SK-N-SH (cell line): ENCODE data around the gene LDB2. TPM values are rescaled to one million over a fixed set of nuclear protein-coding genes. Genes with fewer than 3 reads are reported as not detected.

Experiments used
- CTCF ChIA-PET: fragments of 300-600, 350-600 bp; formaldehyde crosslinking; extraction: SDS; loops from one replicate; lab custom pipeline; 2021; lab: Yijun Ruan, JAX
- POLR2A ChIA-PET: fragments of 350-600 bp; sonication (Branson Sonifier 250); formaldehyde crosslinking; extraction: SDS; loops from one replicate; lab custom pipeline; 2020; ENCODE audit warnings: antibody characterized with exemption, inconsistent platforms; lab: Yijun Ruan, JAX
- DNase-seq: peaks from one replicate; pipeline ENCODE4 v3.0.0; 2012
- H2AFZ ChIP-seq: fragments of 200-600 bp; sonication (generic); 2 replicates; pipeline ENCODE4 v1.8.1; 2016; ENCODE audit warnings: antibody characterized with exemption, mild to moderate bottlenecking, low read depth
- H3F3A ChIP-seq: fragments of 200-600 bp; sonication (generic); replicated peaks from 2 replicates; pipeline ENCODE3; 2016; ENCODE audit warnings: antibody characterized with exemption, mild to moderate bottlenecking; ENCODE audit not compliant: insufficient read depth
- H3K27ac ChIP-seq, 2 experiments: fragments of 200-500 bp in 1 of 2; fragments of 200-600 bp in 1 of 2; sonication (Bioruptor generic) in 1 of 2; sonication (generic), shearing (Covaris generic) in 1 of 2; 2 replicates each; pipeline versions ENCODE4 v1.5.1 to v1.6.1; 2014 to 2016; ENCODE audit warnings: low read depth in 2 of 2, inconsistent platforms in 1 of 2, low read length in 1 of 2, mild to moderate bottlenecking in 1 of 2, mixed read lengths in 1 of 2
- H3K27me3 ChIP-seq: fragments of 200-600 bp; sonication (generic), shearing (Covaris generic); 2 replicates; pipeline ENCODE4 v1.6.1; 2016; ENCODE audit warnings: mixed run types; ENCODE audit not compliant: insufficient read depth
- H3K36me3 ChIP-seq, 2 experiments: fragments of 200-500 bp in 1 of 2; fragments of 200-600 bp in 1 of 2; sonication (Bioruptor generic) in 1 of 2; sonication (generic) in 1 of 2; replicated peaks in 1 of 2; 2 replicates each; pipeline versions ENCODE3 to v1.5.1; 2014 to 2016; ENCODE audit warnings: low read length in 1 of 2, mild to moderate bottlenecking in 1 of 2; ENCODE audit not compliant: insufficient read depth in 2 of 2, control insufficient read depth in 1 of 2
- H3K4me1 ChIP-seq, 2 experiments: fragments of 200-500 bp in 1 of 2; fragments of 200-600 bp in 1 of 2; sonication (Bioruptor generic) in 1 of 2; sonication (generic), shearing (Covaris generic) in 1 of 2; 2 replicates each; pipeline versions ENCODE4 v1.5.1 to v1.6.1; 2014 to 2016; ENCODE audit warnings: low read depth in 1 of 2, low read length in 1 of 2, mixed run types in 1 of 2; ENCODE audit not compliant: insufficient read depth in 2 of 2, control insufficient read depth in 1 of 2
- H3K4me2 ChIP-seq: fragments of 200-600 bp; sonication (generic), shearing (Covaris generic); 2 replicates; pipeline ENCODE4 v1.6.1; 2017; ENCODE audit warnings: mixed run types
- H3K4me3 ChIP-seq, 2 experiments: fragments of 200-500 bp in 1 of 2; fragments of 200-600 bp in 1 of 2; sonication (Bioruptor generic) in 1 of 2; sonication (generic), shearing (Covaris generic) in 1 of 2; 2 replicates each; pipeline versions ENCODE4 v1.5.1 to v1.8.1; 2014 to 2016; ENCODE audit warnings: low read depth in 2 of 2, inconsistent platforms in 1 of 2, low read length in 1 of 2, mild to moderate bottlenecking in 1 of 2, mixed read lengths in 1 of 2, moderate library complexity in 1 of 2
- H3K79me2 ChIP-seq: fragments of 200-600 bp; sonication (generic); 2 replicates; pipeline ENCODE4 v1.8.1; 2017; ENCODE audit warnings: mild to moderate bottlenecking; ENCODE audit not compliant: insufficient read depth
- H3K9ac ChIP-seq: fragments of 200-600 bp; sonication (generic); 2 replicates; pipeline ENCODE4 v1.6.1; 2017; ENCODE audit warnings: mixed run types
- H3K9me2 ChIP-seq: fragments of 200-600 bp; sonication (generic); 2 replicates; pipeline ENCODE4 v1.6.1; 2017; ENCODE audit warnings: mixed run types
- H3K9me3 ChIP-seq: fragments of 200-600 bp; sonication (generic); 2 replicates; pipeline ENCODE4 v1.6.1; 2017; ENCODE audit warnings: mixed run types, mild to moderate bottlenecking, moderate library complexity
- H4K20me1 ChIP-seq: fragments of 200-600 bp; sonication (generic); 2 replicates; pipeline ENCODE4 v1.6.1; 2017; ENCODE audit warnings: mild to moderate bottlenecking, mixed run types; ENCODE audit not compliant: insufficient read depth
- CHD2 ChIP-seq: fragments of 150-350 bp; IDR thresholded peaks from 2 replicates; pipeline ENCODE4 v1.6.1; 2018; ENCODE audit warnings: low read length; ENCODE audit not compliant: partially characterized antibody
- ELF1 ChIP-seq: IDR thresholded peaks from 2 replicates; pipeline ENCODE4 v1.4.0; 2012
- EZH2phosphoT487 ChIP-seq: fragments of 200-600 bp; sonication (generic); IDR thresholded peaks from 2 replicates; pipeline ENCODE4 v1.6.1; 2017; ENCODE audit warnings: low read depth, mixed run types, mild to moderate bottlenecking, antibody characterized with exemption, moderate library complexity, borderline replicate concordance
- FOSL2 ChIP-seq: IDR thresholded peaks from 2 replicates; pipeline ENCODE4 v1.4.0; 2012; ENCODE audit warnings: low read depth, mild to moderate bottlenecking, moderate library complexity, borderline replicate concordance
- FOXJ3 ChIP-seq: sonication (generic); formaldehyde crosslinking; IDR thresholded peaks from 2 replicates; pipeline ENCODE4 v1.5.1; 2020; ENCODE audit warnings: mild to moderate bottlenecking, missing genetic modification reagents
- FOXM1 ChIP-seq: IDR thresholded peaks from 2 replicates; pipeline ENCODE4 v1.4.0; 2012; ENCODE audit warnings: low read depth, mild to moderate bottlenecking
- GABPA ChIP-seq: IDR thresholded peaks from 2 replicates; pipeline ENCODE4 v1.4.0; 2012; ENCODE audit warnings: low read depth, mild to moderate bottlenecking
- GATA2 ChIP-seq: sonication (generic); formaldehyde crosslinking; IDR thresholded peaks from 2 replicates; pipeline ENCODE4 v1.5.0; 2020; ENCODE audit warnings: mild to moderate bottlenecking, missing genetic modification reagents
- JUND ChIP-seq: IDR thresholded peaks from 2 replicates; pipeline ENCODE4 v1.4.0; 2012
- MAX ChIP-seq: IDR thresholded peaks from 2 replicates; pipeline ENCODE4 v1.4.0; 2012; ENCODE audit warnings: low read depth
- POLR2AphosphoS5 ChIP-seq: IDR thresholded peaks from 2 replicates; pipeline ENCODE4 v1.6.1; 2012; ENCODE audit warnings: low read depth, low read length
- RXRA ChIP-seq: IDR thresholded peaks from 2 replicates; pipeline ENCODE4 v1.4.0; 2012; ENCODE audit warnings: low read depth, mild to moderate bottlenecking, borderline replicate concordance
- SIN3A ChIP-seq: IDR thresholded peaks from 2 replicates; pipeline ENCODE4 v1.6.1; 2012; ENCODE audit warnings: low read depth, mild to moderate bottlenecking, low read length, moderate library complexity, borderline replicate concordance
- SMC3 ChIP-seq: IDR thresholded peaks from 2 replicates; pipeline ENCODE4 v1.6.1; 2012; ENCODE audit warnings: low read depth, low read length, improper control_type of control experiment
- YY1 ChIP-seq: IDR thresholded peaks from 2 replicates; pipeline ENCODE4 v1.4.0; 2012; ENCODE audit warnings: low read depth, mild to moderate bottlenecking
- ZBTB33 ChIP-seq: IDR thresholded peaks from 2 replicates; pipeline ENCODE4 v1.4.0; 2012; ENCODE audit warnings: low read depth, borderline replicate concordance
- WGBS: methylation state at CpG from one replicate; pipeline ENCODE4 v1.1.6; 2017; ENCODE audit warnings: low lambda C conversion rate; 5-methylcytosine and 5-hydroxymethylcytosine counted together
- polyA plus RNA-seq, 3 experiments: library from polyadenylated mRNA; depleted of rRNA; stranded (reverse); fragments of >200 nt; gene quantifications; 2 replicates each; pipeline ENCODE4 v1.2.3, GENCODE V29; 2012
- TF ChIP-seq, protein P1 (sequence below): IDR thresholded peaks from 2 replicates; pipeline ENCODE4 v1.6.1; 2012; ENCODE audit warnings: mild to moderate bottlenecking, low read depth, low read length, moderate library complexity
- TF ChIP-seq, protein P2 (sequence below): IDR thresholded peaks from 2 replicates; pipeline ENCODE4; 2012

LDB2 gene
- polyA plus RNA-seq, 1 of the 3 experiments (the other 2 are of a cell fraction) = 11.0 TPM

DNA sequence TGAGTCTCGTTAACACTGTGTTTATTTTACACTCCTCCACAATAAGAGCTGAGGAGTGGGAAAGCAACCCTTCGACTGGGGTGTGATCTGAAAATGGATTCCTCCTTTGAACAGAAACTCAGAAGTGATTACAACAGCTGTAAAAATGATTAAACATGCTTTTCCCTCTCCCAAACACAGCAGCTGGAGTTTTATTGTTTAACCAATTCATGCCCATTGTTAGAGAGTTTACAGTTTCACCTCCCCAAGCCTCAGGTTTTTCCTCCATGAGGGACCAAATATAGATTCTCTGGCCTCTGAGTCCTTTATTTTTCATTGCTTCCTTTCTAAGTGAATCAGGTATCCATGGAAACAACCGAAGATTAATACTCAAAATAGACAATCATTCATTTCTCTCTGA lies 409.2 kb downstream of the LDB2 start:
- no peaks in the 10 kb centered on the region for H4K20me1 ChIP-seq
- H3K4me3 ChIP-seq = no peak overlapping the region
- WGBS = 19% methylated on average over 3 of the region's 3 CpGs
- H3F3A ChIP-seq = no peaks in the 10 kb centered on the region
- no peak for DNase-seq
- no peaks in the 10 kb centered on the region for H3K9me2 ChIP-seq
- CTCF ChIA-PET = interaction anchor here (0.6 kb wide), 1 partner anchor 835 kb away, joined by 3 read pairs; no protein-coding TSS in a partner anchor
- H3K27ac ChIP-seq = no peak overlapping the region
- H3K9me3 ChIP-seq = no peaks in the 10 kb centered on the region
- H3K79me2 ChIP-seq = no peaks in the 10 kb centered on the region
- no peak for TF ChIP-seq CHD2
- TF ChIP-seq FOXM1 = no peak
- TF ChIP-seq GATA2 (CRISPR knock-in tag) = no peak
- TF ChIP-seq FOSL2 = no peak
- TF ChIP-seq, protein P1, sequence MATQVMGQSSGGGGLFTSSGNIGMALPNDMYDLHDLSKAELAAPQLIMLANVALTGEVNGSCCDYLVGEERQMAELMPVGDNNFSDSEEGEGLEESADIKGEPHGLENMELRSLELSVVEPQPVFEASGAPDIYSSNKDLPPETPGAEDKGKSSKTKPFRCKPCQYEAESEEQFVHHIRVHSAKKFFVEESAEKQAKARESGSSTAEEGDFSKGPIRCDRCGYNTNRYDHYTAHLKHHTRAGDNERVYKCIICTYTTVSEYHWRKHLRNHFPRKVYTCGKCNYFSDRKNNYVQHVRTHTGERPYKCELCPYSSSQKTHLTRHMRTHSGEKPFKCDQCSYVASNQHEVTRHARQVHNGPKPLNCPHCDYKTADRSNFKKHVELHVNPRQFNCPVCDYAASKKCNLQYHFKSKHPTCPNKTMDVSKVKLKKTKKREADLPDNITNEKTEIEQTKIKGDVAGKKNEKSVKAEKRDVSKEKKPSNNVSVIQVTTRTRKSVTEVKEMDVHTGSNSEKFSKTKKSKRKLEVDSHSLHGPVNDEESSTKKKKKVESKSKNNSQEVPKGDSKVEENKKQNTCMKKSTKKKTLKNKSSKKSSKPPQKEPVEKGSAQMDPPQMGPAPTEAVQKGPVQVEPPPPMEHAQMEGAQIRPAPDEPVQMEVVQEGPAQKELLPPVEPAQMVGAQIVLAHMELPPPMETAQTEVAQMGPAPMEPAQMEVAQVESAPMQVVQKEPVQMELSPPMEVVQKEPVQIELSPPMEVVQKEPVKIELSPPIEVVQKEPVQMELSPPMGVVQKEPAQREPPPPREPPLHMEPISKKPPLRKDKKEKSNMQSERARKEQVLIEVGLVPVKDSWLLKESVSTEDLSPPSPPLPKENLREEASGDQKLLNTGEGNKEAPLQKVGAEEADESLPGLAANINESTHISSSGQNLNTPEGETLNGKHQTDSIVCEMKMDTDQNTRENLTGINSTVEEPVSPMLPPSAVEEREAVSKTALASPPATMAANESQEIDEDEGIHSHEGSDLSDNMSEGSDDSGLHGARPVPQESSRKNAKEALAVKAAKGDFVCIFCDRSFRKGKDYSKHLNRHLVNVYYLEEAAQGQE = no peak
- TF ChIP-seq JUND = no peak
- TF ChIP-seq YY1 = no peak
- no peak for TF ChIP-seq ELF1
- no peak for TF ChIP-seq SIN3A
- TF ChIP-seq RXRA = no peak
- TF ChIP-seq FOXJ3 (CRISPR knock-in tag) = no peak
- no peak for TF ChIP-seq POLR2AphosphoS5
- TF ChIP-seq, protein P2, sequence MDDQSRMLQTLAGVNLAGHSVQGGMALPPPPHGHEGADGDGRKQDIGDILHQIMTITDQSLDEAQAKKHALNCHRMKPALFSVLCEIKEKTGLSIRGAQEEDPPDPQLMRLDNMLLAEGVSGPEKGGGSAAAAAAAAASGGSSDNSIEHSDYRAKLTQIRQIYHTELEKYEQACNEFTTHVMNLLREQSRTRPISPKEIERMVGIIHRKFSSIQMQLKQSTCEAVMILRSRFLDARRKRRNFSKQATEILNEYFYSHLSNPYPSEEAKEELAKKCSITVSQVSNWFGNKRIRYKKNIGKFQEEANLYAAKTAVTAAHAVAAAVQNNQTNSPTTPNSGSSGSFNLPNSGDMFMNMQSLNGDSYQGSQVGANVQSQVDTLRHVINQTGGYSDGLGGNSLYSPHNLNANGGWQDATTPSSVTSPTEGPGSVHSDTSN = no peak
- TF ChIP-seq EZH2phosphoT487 = no peak
- no peak for TF ChIP-seq SMC3
- no peak for TF ChIP-seq MAX
- no peak for TF ChIP-seq ZBTB33
- no peak for TF ChIP-seq GABPA
- TF ChIP-seq, all 33 proteins: peak for 0
- no peaks in the 10 kb centered on the region for H3K4me1 ChIP-seq
- POLR2A ChIA-PET = no interaction called here
- H3K36me3 ChIP-seq = no peaks in the 10 kb centered on the region
- no peak overlapping the region for H2AFZ ChIP-seq
- H3K27me3 ChIP-seq = no peaks in the 10 kb centered on the region; the same call in 1 of the 2 replicates
- no peak overlapping the region for H3K9ac ChIP-seq
- H3K4me2 ChIP-seq = no peak overlapping the region
